Measurements from ENCODE around the gene CDRT4. TPM values are rescaled to one million over a fixed set of nuclear protein-coding genes. Genes with fewer than 3 reads are reported as not detected.

CDRT4 gene
- polyA plus RNA-seq, 2 of the 4 experiments (the other 2 are of a cell fraction), result 0.58 to 5.4 TPM

- Histone ChIP-seq H3K4me1 (no peaks in the 10 kb centered on the region), H3K4me3 (no peak overlapping the region), H3K4me2 (no peak overlapping the region), H3K9me3 (no peaks in the 10 kb centered on the region), H3K27ac (no peak overlapping the region)
- FAIRE-seq, result no peak
- ChIA-PET POLR2A (no interaction called here), CTCF (interaction anchor here (0.7 to 7.9 kb wide), 8 partner anchors 8 to 232 kb away, joined by 3 to 75 read pairs (median 6); no protein-coding TSS in a partner anchor)
- no peak for DNase-seq (ENCODE audit: low read depth in 1 of 2, low spot score in 1 of 2)
- TF ChIP-seq EHF (CRISPR knock-in tag; IDR thresholded peaks at IDR 0.05) (no peak), CTCF (IDR thresholded peaks at IDR 0.05) (no peak), HES2 (IDR thresholded peaks at IDR 0.05) (no peak), NFE2L2 (conservative IDR thresholded peaks at IDR 0.05; ENCODE audit: low read length) (no peak), SMC3 (IDR thresholded peaks at IDR 0.05) (no peak), PBX3 (IDR thresholded peaks at IDR 0.05) (no peak)
- WGBS (ENCODE audit: missing lambda C conversion rate), result 93% methylated on average over 2 of the region's 2 CpGs
- ATAC-seq, result no peak
Observed at GRCh38 chr17:15488557-15488956, 21.1 kb upstream of the CDRT4 start.

- POLR2A ChIA-PET, result no interaction called here
Observed at GRCh38 chr17:15485045-15485444, 17.6 kb upstream of the CDRT4 start.

More at GRCh38 chr17:15485045-15485444, 17.6 kb upstream of the CDRT4 start:
- Histone ChIP-seq H3K27ac (no peak overlapping the region), H3K4me1 (no peaks in the 10 kb centered on the region), H3K9me3 (no peaks in the 10 kb centered on the region), H3K4me3 (no peak overlapping the region), H3K4me2 (no peak overlapping the region)
- CTCF ChIA-PET, result interaction anchor here (1.0 to 3.2 kb wide), 3 partner anchors 8 to 18 kb away, joined by 4 to 25 read pairs (median 4); no protein-coding TSS in a partner anchor
- TF ChIP-seq PHF8 (IDR thresholded peaks at IDR 0.05; ENCODE audit: borderline replicate concordance, low read depth), result no peak
- no peak for TF ChIP-seq HDAC2 (IDR thresholded peaks at IDR 0.05)
- TF ChIP-seq E2F6 (IDR thresholded peaks at IDR 0.05; ENCODE audit: borderline replicate concordance, low read depth), result no peak
- no peak for TF ChIP-seq ZC3H11A (IDR thresholded peaks at IDR 0.05)
- TF ChIP-seq KDM1A (IDR thresholded peaks at IDR 0.05; ENCODE audit: low read depth), result no peak
- no peak for TF ChIP-seq PBX3 (IDR thresholded peaks at IDR 0.05)
- no peak for TF ChIP-seq JUN (IDR thresholded peaks at IDR 0.05)
- no peak for TF ChIP-seq TP53 (CRISPR knock-in tag; IDR thresholded peaks at IDR 0.05)
- TF ChIP-seq CTCF (IDR thresholded peaks at IDR 0.05), result no peak
- TF ChIP-seq MAX (IDR thresholded peaks at IDR 0.05), result no peak
- no peak for TF ChIP-seq SREBF2 (IDR thresholded peaks at IDR 0.05)
- TF ChIP-seq RFX5 (IDR thresholded peaks at IDR 0.05), result no peak
- TF ChIP-seq NPAS2 (CRISPR knock-in tag; IDR thresholded peaks at IDR 0.05; ENCODE audit: borderline replicate concordance), result no peak
- TF ChIP-seq EP300 (IDR thresholded peaks at IDR 0.05), result no peak
- 63% methylated on average over 4 of the region's 4 CpGs for WGBS (ENCODE audit: missing lambda C conversion rate)
- no peak for FAIRE-seq
- no peak for ATAC-seq
- DNase-seq (ENCODE audit: low read depth in 1 of 2, low spot score in 1 of 2), result no peak

All from A549 (cell line).